ENCODE measurements around the gene EVPL.
A peak's percentile ranks its signal among the peaks of the same experiment; 100 is the strongest.

EVPL gene

DNA sequence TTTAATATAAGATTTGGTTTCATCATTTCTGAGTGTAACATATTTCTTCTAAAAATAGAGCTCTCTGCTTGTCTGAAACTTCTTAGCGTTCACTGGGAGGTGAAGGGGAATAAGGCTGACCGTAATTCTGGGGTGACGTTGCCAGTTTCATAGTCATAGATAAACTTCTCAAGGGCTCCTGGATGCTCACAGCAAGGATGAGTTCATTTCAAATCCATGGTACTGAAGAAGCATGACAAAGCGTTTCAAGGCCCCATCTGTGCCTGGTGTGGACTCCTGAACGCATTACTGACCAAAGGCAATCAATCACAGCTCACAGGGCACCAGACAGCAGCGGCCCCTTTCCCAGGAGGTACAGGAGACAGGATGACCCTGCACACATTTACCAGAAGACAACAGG is 12.0 kb upstream of the EVPL start:
- Histone ChIP-seq H3K9me3 (replicated peaks in 1 of 2; ENCODE audit: control insufficient read depth in 2 of 2, insufficient read depth in 1 of 2, low read depth in 1 of 2, low read length in 2 of 2) (no peaks in the 10 kb centered on the region), H2BK120ac (ENCODE audit: low read depth, low read length) (no peak overlapping the region), H3K9ac (ENCODE audit: low read depth, low read length, poor library complexity) (no peak overlapping the region), H2BK15ac (ENCODE audit: low read length) (no peak overlapping the region), H3K4ac (ENCODE audit: low read length) (no peak overlapping the region), H3K79me1 (ENCODE audit: low read depth, low read length) (no peaks in the 10 kb centered on the region), H3K36me3 (replicated peaks in 1 of 2; ENCODE audit: control insufficient read depth in 2 of 2, insufficient read depth in 2 of 2, low read length in 2 of 2) (peaks cover 38 to 74% of the 10 kb centered on the region in 2 donors), H3K27me3 (ENCODE audit: control insufficient read depth in 3 of 3, insufficient read depth in 3 of 3, low read depth in 1 of 3, low read length in 3 of 3) (no peaks in the 10 kb centered on the region), H3K4me3 (ENCODE audit: low read length in 2 of 2) (no peak overlapping the region), H3K4me1 (ENCODE audit: control insufficient read depth in 2 of 2, insufficient read depth in 1 of 2, low read depth in 1 of 2, low read length in 2 of 2) (peaks cover 0 to 8% of the 10 kb centered on the region in 2 donors), H3K27ac (replicated peaks; ENCODE audit: low read length) (peak overlapping the region; percentile 12), H2AFZ (ENCODE audit: low read length) (no peak overlapping the region), H2BK12ac (ENCODE audit: low read length) (no peak overlapping the region), H3K23ac (ENCODE audit: low read depth, low read length, poor library complexity) (no peak overlapping the region), H2AK5ac (ENCODE audit: low read depth, low read length) (no peak overlapping the region), H3K18ac (ENCODE audit: low read length) (no peak overlapping the region), H4K8ac (ENCODE audit: low read depth, low read length) (no peak overlapping the region), H2BK5ac (ENCODE audit: low read length) (no peak overlapping the region), H4K91ac (ENCODE audit: low read depth, low read length, poor library complexity) (no peak overlapping the region), H3K4me2 (ENCODE audit: insufficient read depth, low read length, poor library complexity, severe bottlenecking) (no peak overlapping the region), H3K14ac (ENCODE audit: low read length) (no peak overlapping the region)
- no peak for DNase-seq (ENCODE audit: low spot score)
- WGBS, 2 donors (ENCODE audit: extremely low coverage in 2 of 2, insufficient read length in 2 of 2, insufficient replicate concordance in 1 of 2) = no CpG with 5 or more reads among the region's 6 CpGs

GRCh38 chr17:76038050-76038449 is 10.9 kb upstream of the EVPL start:
- no peak overlapping the region for H3K18ac ChIP-seq (ENCODE audit: low read length)

DNA sequence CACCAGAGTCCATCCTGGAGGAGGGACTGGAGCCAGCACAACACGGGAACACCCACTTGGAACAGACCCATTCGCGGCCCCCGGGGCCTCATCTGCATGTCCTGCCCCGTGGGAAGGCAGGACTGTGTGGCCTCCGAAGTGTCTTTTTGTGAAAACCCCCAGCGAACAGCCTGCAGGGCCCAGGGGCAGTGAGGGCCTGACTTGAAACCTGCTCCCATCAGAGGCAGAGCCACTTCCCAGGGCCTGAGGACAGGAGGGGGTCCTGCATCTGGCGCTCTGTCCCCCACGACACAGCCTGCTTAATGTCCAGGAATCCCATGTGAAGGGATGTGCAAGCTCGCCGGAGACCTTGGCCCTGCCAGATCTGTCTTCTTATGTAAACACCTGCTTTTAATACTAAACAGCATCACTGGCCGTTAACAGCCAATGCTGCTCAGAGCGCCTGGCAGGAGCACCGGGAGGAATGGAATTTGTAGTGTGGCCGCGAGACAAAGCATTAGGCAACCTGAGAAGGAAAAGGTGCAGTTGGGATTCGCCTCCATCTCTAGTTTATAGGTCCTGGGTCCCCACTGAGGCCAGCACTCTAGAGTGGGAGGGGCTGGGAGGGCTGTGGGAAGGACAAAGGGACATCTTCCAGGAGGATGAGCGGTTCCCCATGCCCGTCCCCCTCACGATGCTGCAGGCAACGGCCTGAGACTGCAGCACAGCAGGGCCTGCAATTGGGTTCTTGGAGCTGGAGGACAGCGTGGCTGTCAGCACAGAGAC is 9.6 kb upstream of the EVPL start:
- no peak overlapping the region for H3K27ac ChIP-seq (replicated peaks; ENCODE audit: low read length)
- H3K4ac ChIP-seq (ENCODE audit: low read length) = no peak overlapping the region
- H3K9ac ChIP-seq (ENCODE audit: low read depth, low read length, poor library complexity) = peak overlapping the region; percentile 68
- no peak overlapping the region for H3K4me2 ChIP-seq (ENCODE audit: insufficient read depth, low read length, poor library complexity, severe bottlenecking)
- no peaks in the 10 kb centered on the region for H3K27me3 ChIP-seq (ENCODE audit: control insufficient read depth in 3 of 3, insufficient read depth in 3 of 3, low read depth in 1 of 3, low read length in 3 of 3)
- H3K4me3 ChIP-seq (ENCODE audit: low read length in 2 of 2) = no peak overlapping the region
- H3K36me3 ChIP-seq (replicated peaks in 1 of 2; ENCODE audit: control insufficient read depth in 2 of 2, insufficient read depth in 2 of 2, low read length in 2 of 2) = peaks cover 25 to 51% of the 10 kb centered on the region in 2 donors
- H3K9me3 ChIP-seq (replicated peaks in 1 of 2; ENCODE audit: control insufficient read depth in 2 of 2, insufficient read depth in 1 of 2, low read depth in 1 of 2, low read length in 2 of 2) = peaks cover 0 to 19% of the 10 kb centered on the region in 2 donors
- H3K18ac ChIP-seq (ENCODE audit: low read length) = peak overlapping the region; percentile 68
- no peak overlapping the region for H2BK5ac ChIP-seq (ENCODE audit: low read length)
- H4K91ac ChIP-seq (ENCODE audit: low read depth, low read length, poor library complexity) = no peak overlapping the region
- no peak overlapping the region for H2BK12ac ChIP-seq (ENCODE audit: low read length)
- H3K79me1 ChIP-seq (ENCODE audit: low read depth, low read length) = no peaks in the 10 kb centered on the region
- WGBS, 2 donors (ENCODE audit: extremely low coverage in 2 of 2, insufficient read length in 2 of 2, insufficient replicate concordance in 1 of 2) = no CpG with 5 or more reads among the region's 22 CpGs
- H2AFZ ChIP-seq (ENCODE audit: low read length) = no peak overlapping the region
- no peak overlapping the region for H2BK120ac ChIP-seq (ENCODE audit: low read depth, low read length)
- no peak overlapping the region for H4K8ac ChIP-seq (ENCODE audit: low read depth, low read length)
- no peak overlapping the region for H3K14ac ChIP-seq (ENCODE audit: low read length)
- DNase-seq (ENCODE audit: low spot score) = no peak
- H2BK15ac ChIP-seq (ENCODE audit: low read length) = peak overlapping the region; percentile 2
- H3K23ac ChIP-seq (ENCODE audit: low read depth, low read length, poor library complexity) = peak overlapping the region; percentile 75
- no peak overlapping the region for H2AK5ac ChIP-seq (ENCODE audit: low read depth, low read length)
- peaks cover 0 to 8% of the 10 kb centered on the region in 2 donors for H3K4me1 ChIP-seq (ENCODE audit: control insufficient read depth in 2 of 2, insufficient read depth in 1 of 2, low read depth in 1 of 2, low read length in 2 of 2)

More at GRCh38 chr17:76038050-76038449, 10.9 kb upstream of the EVPL start:
- no peaks in the 10 kb centered on the region for H3K79me1 ChIP-seq (ENCODE audit: low read depth, low read length)
- no peak overlapping the region for H3K23ac ChIP-seq (ENCODE audit: low read depth, low read length, poor library complexity)
- no peak overlapping the region for H3K14ac ChIP-seq (ENCODE audit: low read length)
- H2BK12ac ChIP-seq (ENCODE audit: low read length) = no peak overlapping the region
- no peak overlapping the region for H3K9ac ChIP-seq (ENCODE audit: low read depth, low read length, poor library complexity)
- H3K4ac ChIP-seq (ENCODE audit: low read length) = no peak overlapping the region
- no peak for DNase-seq (ENCODE audit: low spot score)
- no peak overlapping the region for H2BK5ac ChIP-seq (ENCODE audit: low read length)
- H4K91ac ChIP-seq (ENCODE audit: low read depth, low read length, poor library complexity) = no peak overlapping the region
- peaks cover 28 to 63% of the 10 kb centered on the region in 2 donors for H3K36me3 ChIP-seq (replicated peaks in 1 of 2; ENCODE audit: control insufficient read depth in 2 of 2, insufficient read depth in 2 of 2, low read length in 2 of 2)
- H2BK15ac ChIP-seq (ENCODE audit: low read length) = no peak overlapping the region
- H3K4me2 ChIP-seq (ENCODE audit: insufficient read depth, low read length, poor library complexity, severe bottlenecking) = no peak overlapping the region
- H3K9me3 ChIP-seq (replicated peaks in 1 of 2; ENCODE audit: control insufficient read depth in 2 of 2, insufficient read depth in 1 of 2, low read depth in 1 of 2, low read length in 2 of 2) = peaks cover 0 to 8% of the 10 kb centered on the region in 2 donors
- H2AK5ac ChIP-seq (ENCODE audit: low read depth, low read length) = no peak overlapping the region
- no peak overlapping the region for H3K4me3 ChIP-seq (ENCODE audit: low read length in 2 of 2)
- no peak overlapping the region for H2AFZ ChIP-seq (ENCODE audit: low read length)
- H3K27me3 ChIP-seq (ENCODE audit: control insufficient read depth in 3 of 3, insufficient read depth in 3 of 3, low read depth in 1 of 3, low read length in 3 of 3) = no peaks in the 10 kb centered on the region
- H3K4me1 ChIP-seq (ENCODE audit: control insufficient read depth in 2 of 2, insufficient read depth in 1 of 2, low read depth in 1 of 2, low read length in 2 of 2) = peaks cover 0 to 8% of the 10 kb centered on the region in 2 donors
- H3K27ac ChIP-seq (replicated peaks; ENCODE audit: low read length) = no peak overlapping the region
- H4K8ac ChIP-seq (ENCODE audit: low read depth, low read length) = no peak overlapping the region
- WGBS, 2 donors (ENCODE audit: extremely low coverage in 2 of 2, insufficient read length in 2 of 2, insufficient replicate concordance in 1 of 2) = no CpG with 5 or more reads among the region's 3 CpGs
- no peak overlapping the region for H2BK120ac ChIP-seq (ENCODE audit: low read depth, low read length)

DNA sequence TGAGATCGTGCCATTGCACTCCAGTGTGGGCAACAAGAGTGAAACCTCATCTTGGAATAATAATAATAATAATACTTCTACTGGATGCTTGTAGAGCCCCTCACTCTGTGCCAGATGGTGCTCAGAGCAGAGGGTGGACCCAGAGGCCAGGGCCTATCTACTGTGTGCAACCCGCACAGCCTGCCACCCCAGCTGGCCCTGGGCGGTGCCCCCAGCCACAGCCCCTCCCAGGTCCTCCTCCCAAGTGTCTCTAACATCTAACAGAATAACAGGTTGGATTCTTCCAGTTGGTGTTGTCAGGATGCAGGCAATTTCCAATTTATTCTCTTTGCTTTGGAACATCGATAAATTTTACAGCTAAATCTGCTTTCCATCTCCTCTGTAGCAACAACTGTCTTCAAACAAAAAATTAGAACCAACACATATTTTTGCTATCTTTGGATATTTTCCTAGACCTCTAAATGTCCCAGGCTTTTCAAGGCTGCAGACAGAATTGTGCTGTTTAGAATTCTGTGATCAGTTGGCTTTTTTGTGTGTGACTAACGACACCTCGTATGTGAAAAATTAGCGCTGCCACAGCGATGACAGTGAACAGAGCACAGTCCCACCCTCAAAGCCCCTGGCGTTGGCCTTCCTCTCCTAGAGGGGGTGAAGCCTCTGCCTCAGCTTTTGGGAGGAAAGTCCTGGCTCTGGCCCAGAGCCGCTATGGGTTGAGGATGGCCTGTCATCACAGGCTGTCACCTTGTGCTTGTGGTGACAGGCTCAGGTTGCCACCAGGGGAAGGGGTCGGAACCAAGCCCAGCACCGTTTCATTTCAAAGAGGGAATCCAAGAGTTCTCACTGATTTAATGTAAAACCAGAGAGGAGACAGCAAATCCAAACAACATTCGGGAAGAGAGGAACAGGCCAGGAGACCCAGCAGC is 7.6 kb upstream of the EVPL start:
- H3K27ac ChIP-seq (replicated peaks; ENCODE audit: low read length) = no peak overlapping the region
- no peak overlapping the region for H3K4ac ChIP-seq (ENCODE audit: low read length)
- WGBS, 2 donors (ENCODE audit: extremely low coverage in 2 of 2, insufficient read length in 2 of 2, insufficient replicate concordance in 1 of 2) = no CpG with 5 or more reads among the region's 13 CpGs
- H3K36me3 ChIP-seq (replicated peaks in 1 of 2; ENCODE audit: control insufficient read depth in 2 of 2, insufficient read depth in 2 of 2, low read length in 2 of 2) = peaks cover 7 to 31% of the 10 kb centered on the region in 2 donors
- H2BK15ac ChIP-seq (ENCODE audit: low read length) = no peak overlapping the region
- peaks cover 2 to 9% of the 10 kb centered on the region in 2 donors for H3K4me1 ChIP-seq (ENCODE audit: control insufficient read depth in 2 of 2, insufficient read depth in 1 of 2, low read depth in 1 of 2, low read length in 2 of 2)
- no peak overlapping the region for H3K4me3 ChIP-seq (ENCODE audit: low read length in 2 of 2)
- no peak overlapping the region for H2AFZ ChIP-seq (ENCODE audit: low read length)
- no peak for DNase-seq (ENCODE audit: low spot score)
- no peaks in the 10 kb centered on the region for H3K79me1 ChIP-seq (ENCODE audit: low read depth, low read length)
- no peak overlapping the region for H2BK12ac ChIP-seq (ENCODE audit: low read length)
- H2AK5ac ChIP-seq (ENCODE audit: low read depth, low read length) = no peak overlapping the region
- H3K4me2 ChIP-seq (ENCODE audit: insufficient read depth, low read length, poor library complexity, severe bottlenecking) = no peak overlapping the region
- no peak overlapping the region for H4K91ac ChIP-seq (ENCODE audit: low read depth, low read length, poor library complexity)
- H2BK5ac ChIP-seq (ENCODE audit: low read length) = no peak overlapping the region
- H4K8ac ChIP-seq (ENCODE audit: low read depth, low read length) = no peak overlapping the region
- peak overlapping the region; percentile 36 for H3K9ac ChIP-seq (ENCODE audit: low read depth, low read length, poor library complexity)
- no peak overlapping the region for H3K23ac ChIP-seq (ENCODE audit: low read depth, low read length, poor library complexity)
- no peak overlapping the region for H2BK120ac ChIP-seq (ENCODE audit: low read depth, low read length)
- no peaks in the 10 kb centered on the region for H3K27me3 ChIP-seq (ENCODE audit: control insufficient read depth in 3 of 3, insufficient read depth in 3 of 3, low read depth in 1 of 3, low read length in 3 of 3)
- H3K9me3 ChIP-seq (replicated peaks in 1 of 2; ENCODE audit: control insufficient read depth in 2 of 2, insufficient read depth in 1 of 2, low read depth in 1 of 2, low read length in 2 of 2) = peaks cover 0 to 19% of the 10 kb centered on the region in 2 donors
- H3K18ac ChIP-seq (ENCODE audit: low read length) = no peak overlapping the region
- no peak overlapping the region for H3K14ac ChIP-seq (ENCODE audit: low read length)
